DOHH2 (cell line): ENCODE results near the gene GTF3C2.

Experiments used
- H3F3A ChIP-seq: fragments of 200-600 bp; sonication (generic), shearing (Covaris generic); 2 replicates; pipeline ENCODE4 v1.6.0; 2016; ENCODE audit warnings: antibody characterized with exemption, mild to moderate bottlenecking; ENCODE audit not compliant: control insufficient read depth, insufficient read depth
- H3K27ac ChIP-seq: fragments of 200-600 bp; sonication (generic); 2 replicates; pipeline ENCODE4 v1.5.1; 2014; ENCODE audit warnings: low read depth, mild to moderate bottlenecking, low read length, moderate library complexity
- H3K27me3 ChIP-seq: fragments of 200-600 bp; sonication (generic); 2 replicates; pipeline ENCODE4 v1.6.1; 2014; ENCODE audit warnings: mild to moderate bottlenecking, low read length, mixed read lengths; ENCODE audit not compliant: control insufficient read depth
- H3K36me3 ChIP-seq: fragments of 200-600 bp; sonication (generic); 2 replicates; pipeline ENCODE4 v1.6.1; 2014; ENCODE audit warnings: mild to moderate bottlenecking, low read length, moderate library complexity, mixed read lengths; ENCODE audit not compliant: control insufficient read depth
- H3K4me1 ChIP-seq: fragments of 200-600 bp; sonication (generic); 2 replicates; pipeline ENCODE4 v1.6.1; 2014; ENCODE audit warnings: mild to moderate bottlenecking, low read length, mixed read lengths; ENCODE audit not compliant: control insufficient read depth
- H3K4me2 ChIP-seq: fragments of 200-600 bp; sonication (generic); 2 replicates; pipeline ENCODE4 v1.6.0; 2014; ENCODE audit warnings: mild to moderate bottlenecking, low read length, moderate library complexity
- H3K4me3 ChIP-seq: fragments of 200-600 bp; sonication (generic); 2 replicates; pipeline ENCODE4 v1.5.1; 2014; ENCODE audit warnings: mild to moderate bottlenecking, low read length, mixed read lengths
- H3K79me2 ChIP-seq: fragments of 200-600 bp; sonication (generic); 2 replicates; pipeline ENCODE4 v1.6.1; 2014; ENCODE audit warnings: mild to moderate bottlenecking, low read length, mixed read lengths; ENCODE audit not compliant: control insufficient read depth
- H3K9me2 ChIP-seq: fragments of 200-600 bp; sonication (generic); replicated peaks from 2 replicates; pipeline ENCODE4 v1.6.1; 2014; ENCODE audit warnings: mild to moderate bottlenecking, low read length, mixed read lengths; ENCODE audit not compliant: control insufficient read depth
- H3K9me3 ChIP-seq: fragments of 200-600 bp; sonication (generic); 2 replicates; pipeline ENCODE4 v1.6.1; 2014; ENCODE audit warnings: antibody characterized with exemption, low read length, mixed read lengths; ENCODE audit not compliant: control insufficient read depth, insufficient read depth
- H4K20me1 ChIP-seq: fragments of 200-600 bp; sonication (generic); 2 replicates; pipeline ENCODE4 v1.6.0; 2014; ENCODE audit warnings: low read depth, mild to moderate bottlenecking, antibody characterized with exemption, low read length, moderate library complexity; ENCODE audit not compliant: control insufficient read depth, insufficient read depth
- EZH2phosphoT487 ChIP-seq: fragments of 200-600 bp; sonication (generic); IDR thresholded peaks from 2 replicates; pipeline ENCODE4 v1.6.1; 2017; ENCODE audit warnings: borderline replicate concordance, mild to moderate bottlenecking, antibody characterized with exemption, low read length, moderate library complexity, mixed read lengths
- TF ChIP-seq, protein P1 (sequence below): fragments of 200-600 bp; sonication (generic); IDR thresholded peaks from one replicate; pipeline ENCODE4 v1.5.1; 2014; ENCODE audit warnings: antibody characterized with exemption, mild to moderate bottlenecking, low read depth, low read length; ENCODE audit not compliant: poor library complexity, severe bottlenecking

Gene GTF3C2

GRCh38 chr2:27362678-27363420, 6.3 kb upstream of the GTF3C2 start:
- 0 out of 2 replicates have a peak, but pooled peaks cover 3% of the 10 kb centered on the region for H4K20me1 ChIP-seq
- H3F3A ChIP-seq = peaks cover 15% of the 10 kb centered on the region
- H3K9me3 ChIP-seq = no peaks in the 10 kb centered on the region
- H3K4me1 ChIP-seq = peaks cover 8% of the 10 kb centered on the region
- H3K27ac ChIP-seq = no peak overlapping the region
- H3K9me2 ChIP-seq = no peaks in the 10 kb centered on the region
- TF ChIP-seq, protein P1, sequence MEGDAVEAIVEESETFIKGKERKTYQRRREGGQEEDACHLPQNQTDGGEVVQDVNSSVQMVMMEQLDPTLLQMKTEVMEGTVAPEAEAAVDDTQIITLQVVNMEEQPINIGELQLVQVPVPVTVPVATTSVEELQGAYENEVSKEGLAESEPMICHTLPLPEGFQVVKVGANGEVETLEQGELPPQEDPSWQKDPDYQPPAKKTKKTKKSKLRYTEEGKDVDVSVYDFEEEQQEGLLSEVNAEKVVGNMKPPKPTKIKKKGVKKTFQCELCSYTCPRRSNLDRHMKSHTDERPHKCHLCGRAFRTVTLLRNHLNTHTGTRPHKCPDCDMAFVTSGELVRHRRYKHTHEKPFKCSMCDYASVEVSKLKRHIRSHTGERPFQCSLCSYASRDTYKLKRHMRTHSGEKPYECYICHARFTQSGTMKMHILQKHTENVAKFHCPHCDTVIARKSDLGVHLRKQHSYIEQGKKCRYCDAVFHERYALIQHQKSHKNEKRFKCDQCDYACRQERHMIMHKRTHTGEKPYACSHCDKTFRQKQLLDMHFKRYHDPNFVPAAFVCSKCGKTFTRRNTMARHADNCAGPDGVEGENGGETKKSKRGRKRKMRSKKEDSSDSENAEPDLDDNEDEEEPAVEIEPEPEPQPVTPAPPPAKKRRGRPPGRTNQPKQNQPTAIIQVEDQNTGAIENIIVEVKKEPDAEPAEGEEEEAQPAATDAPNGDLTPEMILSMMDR = no peak
- TF ChIP-seq EZH2phosphoT487 = no peak
- no peaks in the 10 kb centered on the region for H3K27me3 ChIP-seq
- H3K4me2 ChIP-seq = no peak overlapping the region
- H3K4me3 ChIP-seq = no peak overlapping the region
- peaks cover 57% of the 10 kb centered on the region for H3K36me3 ChIP-seq
- peaks cover 31% of the 10 kb centered on the region for H3K79me2 ChIP-seq

DNA sequence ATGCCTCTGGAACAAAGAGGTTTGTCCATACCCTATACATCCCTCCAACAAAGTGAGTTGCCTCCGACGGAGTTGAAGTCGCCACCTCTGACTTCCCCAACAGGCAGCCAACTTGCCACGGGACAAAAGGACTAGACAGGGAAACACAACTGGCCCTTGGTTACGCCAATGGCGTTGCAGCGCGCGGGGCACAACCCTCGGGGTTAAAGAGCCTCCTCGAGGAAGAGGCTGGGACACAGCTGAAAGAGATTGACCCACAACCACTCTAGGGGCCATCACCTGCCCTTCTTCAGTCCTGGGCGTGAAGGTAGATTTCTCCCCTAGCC, 545 bp downstream of the GTF3C2 start:
- peak overlapping the region; percentile 95 for H3K4me3 ChIP-seq
- peaks cover 37% of the 10 kb centered on the region for H3K4me1 ChIP-seq
- no peaks in the 10 kb centered on the region for H4K20me1 ChIP-seq
- no peaks in the 10 kb centered on the region for H3K9me3 ChIP-seq
- peak overlapping the region; percentile 87 for H3K4me2 ChIP-seq
- TF ChIP-seq EZH2phosphoT487 = no peak
- TF ChIP-seq, protein P1 = no peak
- H3K79me2 ChIP-seq = peaks cover 83% of the 10 kb centered on the region
- no peaks in the 10 kb centered on the region for H3K27me3 ChIP-seq
- H3K27ac ChIP-seq = peak overlapping the region; percentile 88
- peaks cover 27% of the 10 kb centered on the region for H3K36me3 ChIP-seq
- H3F3A ChIP-seq = no peaks in the 10 kb centered on the region
- no peaks in the 10 kb centered on the region for H3K9me2 ChIP-seq

DNA sequence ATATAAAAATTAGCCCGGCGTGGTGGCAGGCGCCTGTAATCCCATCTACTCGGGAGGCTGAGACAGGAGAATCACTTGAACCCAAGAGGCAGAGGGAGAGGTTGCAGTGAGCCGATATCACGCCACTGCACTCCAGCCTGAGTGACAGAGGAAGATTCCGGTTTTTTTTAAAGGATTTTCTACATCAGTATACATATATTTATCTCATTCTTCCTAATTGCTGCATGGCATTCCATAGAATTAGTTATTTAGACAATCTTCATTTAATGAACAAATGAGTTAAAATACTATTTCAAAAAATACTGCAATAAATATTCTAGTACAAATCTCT, 2.0 kb downstream of the GTF3C2 start:
- Histone ChIP-seq H3K4me3 (no peak overlapping the region; the same call in 1 of the 2 replicates), H3K79me2 (peaks cover 92% of the 10 kb centered on the region), H3K27ac (no peak overlapping the region)

More for the DNA sequence above, 2.0 kb downstream of the GTF3C2 start:
- Histone ChIP-seq H3K9me2 (no peaks in the 10 kb centered on the region), H4K20me1 (no peaks in the 10 kb centered on the region), H3K27me3 (no peaks in the 10 kb centered on the region), H3K36me3 (peaks cover 27% of the 10 kb centered on the region), H3K9me3 (no peaks in the 10 kb centered on the region), H3F3A (peaks cover 2% of the 10 kb centered on the region; the same call in 1 of the 2 replicates), H3K4me1 (peaks cover 49% of the 10 kb centered on the region), H3K4me2 (peak overlapping the region; percentile 87; the same call in 1 of the 2 replicates)
- TF ChIP-seq EZH2phosphoT487 = no peak
- TF ChIP-seq, protein P1 = no peak
